ENCODE data around the gene ERC2. TPM values are rescaled to one million over a fixed set of nuclear protein-coding genes. Genes with fewer than 3 reads are reported as not detected.

Gene ERC2
- total and polyA plus RNA-seq, 2 of the 13 experiments (the other 11 are each of a cell fraction or from before 2014, with no cell fraction given): 0.16 to 0.22 TPM

DNA sequence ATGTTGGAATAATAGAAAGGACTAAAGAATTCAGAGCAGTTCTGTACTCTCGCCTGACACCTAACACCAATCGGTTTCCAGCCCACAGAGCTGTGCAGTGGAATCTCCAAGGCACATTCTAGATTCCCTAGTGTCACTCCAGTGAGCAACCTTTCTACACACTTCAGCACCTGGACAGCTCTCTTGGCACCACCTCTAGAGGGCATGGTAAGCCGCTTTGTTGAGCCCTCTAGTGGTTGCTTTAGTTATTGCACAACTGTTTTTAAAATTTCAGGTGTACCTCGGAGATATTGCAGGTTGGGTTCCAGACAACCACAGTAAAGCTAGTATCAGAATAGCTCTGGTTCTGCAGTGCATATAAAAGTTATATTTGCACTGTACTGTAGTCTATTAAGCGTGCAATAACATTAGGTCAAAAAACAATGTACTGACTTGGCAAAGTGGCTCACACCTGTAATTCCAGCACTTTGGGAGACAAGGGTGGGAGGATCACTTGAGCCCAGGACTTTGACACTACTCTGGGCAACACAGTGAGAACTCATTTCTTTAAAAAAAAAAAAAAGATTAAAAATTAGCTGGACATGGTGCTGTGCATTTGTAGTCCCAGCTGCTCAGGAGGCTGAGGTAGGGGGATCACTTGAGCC, 26.5 kb upstream of the ERC2 start (continued):
- TF ChIP-seq, protein P1, sequence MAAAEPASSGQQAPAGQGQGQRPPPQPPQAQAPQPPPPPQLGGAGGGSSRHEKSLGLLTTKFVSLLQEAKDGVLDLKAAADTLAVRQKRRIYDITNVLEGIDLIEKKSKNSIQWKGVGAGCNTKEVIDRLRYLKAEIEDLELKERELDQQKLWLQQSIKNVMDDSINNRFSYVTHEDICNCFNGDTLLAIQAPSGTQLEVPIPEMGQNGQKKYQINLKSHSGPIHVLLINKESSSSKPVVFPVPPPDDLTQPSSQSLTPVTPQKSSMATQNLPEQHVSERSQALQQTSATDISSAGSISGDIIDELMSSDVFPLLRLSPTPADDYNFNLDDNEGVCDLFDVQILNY (CRISPR knock-in tag; conservative IDR thresholded peaks at IDR 0.05): 0 out of 2 replicates have a peak, but pooled peaks have one; percentile 71
- TF ChIP-seq, protein P2, sequence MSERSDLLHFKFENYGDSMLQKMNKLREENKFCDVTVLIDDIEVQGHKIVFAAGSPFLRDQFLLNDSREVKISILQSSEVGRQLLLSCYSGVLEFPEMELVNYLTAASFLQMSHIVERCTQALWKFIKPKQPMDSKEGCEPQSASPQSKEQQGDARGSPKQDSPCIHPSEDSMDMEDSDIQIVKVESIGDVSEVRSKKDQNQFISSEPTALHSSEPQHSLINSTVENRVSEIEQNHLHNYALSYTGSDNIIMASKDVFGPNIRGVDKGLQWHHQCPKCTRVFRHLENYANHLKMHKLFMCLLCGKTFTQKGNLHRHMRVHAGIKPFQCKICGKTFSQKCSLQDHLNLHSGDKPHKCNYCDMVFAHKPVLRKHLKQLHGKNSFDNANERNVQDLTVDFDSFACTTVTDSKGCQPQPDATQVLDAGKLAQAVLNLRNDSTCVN (CRISPR knock-in tag; IDR thresholded peaks at IDR 0.05; ENCODE audit: borderline replicate concordance): peak; percentile 85

DNA sequence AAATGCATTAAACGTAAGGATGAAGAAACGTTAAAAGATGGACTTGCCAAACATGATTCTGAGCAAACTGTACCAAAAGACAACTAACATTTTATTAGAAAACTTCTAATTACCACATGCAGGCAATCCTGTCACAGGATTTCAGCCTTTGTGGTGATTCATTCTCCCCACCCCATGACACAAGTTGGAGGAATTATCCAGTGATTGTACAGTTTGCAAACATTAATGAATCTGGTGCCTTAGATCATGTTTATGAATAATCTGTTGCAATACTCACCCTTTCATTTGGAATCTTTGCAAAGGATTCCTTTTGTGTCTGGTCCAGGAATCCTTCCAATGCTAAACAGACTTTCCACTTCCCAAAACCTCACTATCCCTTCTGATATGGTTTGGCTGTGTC, 23.3 kb upstream of the ERC2 start:
- Histone ChIP-seq H3K4me2 (ENCODE audit: low read depth, low read length) (no peak overlapping the region), H3K4me1 (ENCODE audit: insufficient read depth, low read length) (peaks cover 7% of the 10 kb centered on the region), H2AFZ (ENCODE audit: low read length) (no peak overlapping the region), H3K4me3 (replicated peaks in 1 of 3; ENCODE audit: insufficient read depth in 1 of 3, low read depth in 2 of 3, low read length in 3 of 3) (no peak overlapping the region), H3K9ac (ENCODE audit: insufficient read depth, low read depth, low read length) (no peak overlapping the region), H3K36me3 (replicated peaks in 1 of 2; ENCODE audit: control insufficient read depth in 1 of 2, insufficient read depth in 2 of 2, low read length in 2 of 2) (no peaks in the 10 kb centered on the region), H3K79me2 (ENCODE audit: insufficient read depth, low read length) (no peaks in the 10 kb centered on the region), H3K9me3 (ENCODE audit: low read length) (no peaks in the 10 kb centered on the region), H3K27ac (ENCODE audit: extremely low read length, insufficient read depth, low read length) (no peak overlapping the region), H3K27me3 (ENCODE audit: control insufficient read depth in 1 of 2, insufficient read depth in 2 of 2, low read length in 2 of 2) (peaks cover 0 to 3% of the 10 kb centered on the region in 2 experiments; a peak in 1 of 5 replicates), H4K20me1 (ENCODE audit: insufficient read depth, low read length) (peaks cover 4% of the 10 kb centered on the region; the same call in 1 of the 2 replicates)
- FAIRE-seq (no peak), ATAC-seq (no peak), DNase-seq (ENCODE audit: low spot score) (no peak)
- in situ Hi-C loops (cut with HindIII; ENCODE audit: extremely low pct_ligation_motif_present, low pct_unique_long_range_greater_than_20kb): no loop called here
- WGBS (ENCODE audit: low lambda C conversion rate): 0% methylated on average over 2 of the region's 2 CpGs
- no TSS peak for BruUV-seq (replicated peaks)
- ChIA-PET CTCF (ENCODE audit: low intra/inter-chr PET ratio, low total read pairs) (no interaction called here), POLR2A (no interaction called here)
- intact Hi-C loops (cut with micrococcal nuclease; ENCODE audit: unreplicated experiment): no loop called here
- TF ChIP-seq PHF5A (CRISPR knock-in tag; IDR thresholded peaks at IDR 0.05; ENCODE audit: low read depth, unreplicated experiment) (no peak), YEATS2 (CRISPR knock-in tag; IDR thresholded peaks at IDR 0.05; ENCODE audit: borderline replicate concordance) (no peak), HOXD1 (CRISPR knock-in tag; IDR thresholded peaks at IDR 0.05) (no peak), ZNF614 (CRISPR knock-in tag; IDR thresholded peaks at IDR 0.05; ENCODE audit: borderline replicate concordance) (no peak), MBNL3 (CRISPR knock-in tag; conservative IDR thresholded peaks at IDR 0.05) (no peak), ATM (IDR thresholded peaks at IDR 0.05; ENCODE audit: borderline replicate concordance) (no peak), MEF2D (CRISPR knock-in tag; IDR thresholded peaks at IDR 0.05) (no peak), ZMAT3 (CRISPR knock-in tag; conservative IDR thresholded peaks at IDR 0.05) (no peak), ZFP41 (CRISPR knock-in tag; IDR thresholded peaks at IDR 0.05; ENCODE audit: borderline replicate concordance) (no peak), ZNF143 (CRISPR knock-in tag; IDR thresholded peaks at IDR 0.05) (no peak)
- TF ChIP-seq, protein P3, sequence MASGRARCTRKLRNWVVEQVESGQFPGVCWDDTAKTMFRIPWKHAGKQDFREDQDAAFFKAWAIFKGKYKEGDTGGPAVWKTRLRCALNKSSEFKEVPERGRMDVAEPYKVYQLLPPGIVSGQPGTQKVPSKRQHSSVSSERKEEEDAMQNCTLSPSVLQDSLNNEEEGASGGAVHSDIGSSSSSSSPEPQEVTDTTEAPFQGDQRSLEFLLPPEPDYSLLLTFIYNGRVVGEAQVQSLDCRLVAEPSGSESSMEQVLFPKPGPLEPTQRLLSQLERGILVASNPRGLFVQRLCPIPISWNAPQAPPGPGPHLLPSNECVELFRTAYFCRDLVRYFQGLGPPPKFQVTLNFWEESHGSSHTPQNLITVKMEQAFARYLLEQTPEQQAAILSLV (CRISPR knock-in tag; IDR thresholded peaks at IDR 0.05; ENCODE audit: borderline replicate concordance): no peak
- TF ChIP-seq, protein P4, sequence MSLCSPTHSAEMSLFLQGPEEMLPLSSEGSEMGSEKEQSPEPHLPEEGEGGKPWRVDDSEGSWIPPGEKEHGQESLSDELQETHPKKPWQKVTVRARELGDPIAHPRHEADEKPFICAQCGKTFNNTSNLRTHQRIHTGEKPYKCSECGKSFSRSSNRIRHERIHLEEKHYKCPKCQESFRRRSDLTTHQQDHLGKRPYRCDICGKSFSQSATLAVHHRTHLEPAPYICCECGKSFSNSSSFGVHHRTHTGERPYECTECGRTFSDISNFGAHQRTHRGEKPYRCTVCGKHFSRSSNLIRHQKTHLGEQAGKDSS (CRISPR knock-in tag; IDR thresholded peaks at IDR 0.05; ENCODE audit: borderline replicate concordance, low read depth): no peak
- TF ChIP-seq, protein P5, sequence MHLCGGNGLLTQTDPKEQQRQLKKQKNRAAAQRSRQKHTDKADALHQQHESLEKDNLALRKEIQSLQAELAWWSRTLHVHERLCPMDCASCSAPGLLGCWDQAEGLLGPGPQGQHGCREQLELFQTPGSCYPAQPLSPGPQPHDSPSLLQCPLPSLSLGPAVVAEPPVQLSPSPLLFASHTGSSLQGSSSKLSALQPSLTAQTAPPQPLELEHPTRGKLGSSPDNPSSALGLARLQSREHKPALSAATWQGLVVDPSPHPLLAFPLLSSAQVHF (CRISPR knock-in tag; IDR thresholded peaks at IDR 0.05): no peak
- TF ChIP-seq, protein P6, sequence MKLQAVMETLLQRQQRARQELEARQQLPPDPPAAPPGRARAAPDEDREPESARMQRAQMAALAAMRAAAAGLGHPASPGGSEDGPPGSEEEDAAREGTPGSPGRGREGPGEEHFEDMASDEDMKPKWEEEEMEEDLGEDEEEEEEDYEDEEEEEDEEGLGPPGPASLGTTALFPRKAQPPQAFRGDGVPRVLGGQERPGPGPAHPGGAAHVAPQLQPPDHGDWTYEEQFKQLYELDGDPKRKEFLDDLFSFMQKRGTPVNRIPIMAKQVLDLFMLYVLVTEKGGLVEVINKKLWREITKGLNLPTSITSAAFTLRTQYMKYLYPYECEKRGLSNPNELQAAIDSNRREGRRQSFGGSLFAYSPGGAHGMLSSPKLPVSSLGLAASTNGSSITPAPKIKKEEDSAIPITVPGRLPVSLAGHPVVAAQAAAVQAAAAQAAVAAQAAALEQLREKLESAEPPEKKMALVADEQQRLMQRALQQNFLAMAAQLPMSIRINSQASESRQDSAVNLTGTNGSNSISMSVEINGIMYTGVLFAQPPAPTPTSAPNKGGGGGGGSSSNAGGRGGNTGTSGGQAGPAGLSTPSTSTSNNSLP (IDR thresholded peaks at IDR 0.05; ENCODE audit: low read depth, low read length): no peak
